Uterus (tissue), 2 donors: ENCODE results near the gene SLC46A2.

Source experiments
- POLR2A ChIP-seq, 2 donors: fragments of 450-650 bp; IDR thresholded peaks; one replicate each; pipeline ENCODE4 v1.6.1; 2016; ENCODE audit warnings: antibody characterized with exemption in 2 of 2, mild to moderate bottlenecking in 1 of 2, moderate library complexity in 1 of 2
- TF ChIP-seq, protein P1 (sequence below), 4 experiments: fragments of 200-600 bp in 2 of 4; fragments of 450-650 bp in 2 of 4; sonication (generic) in 2 of 4; IDR thresholded peaks; one replicate each; pipeline ENCODE4 v1.5.1; 2016 to 2019; ENCODE audit warnings: antibody characterized with exemption in 4 of 4, mild to moderate bottlenecking in 2 of 4, moderate library complexity in 1 of 4

DNA sequence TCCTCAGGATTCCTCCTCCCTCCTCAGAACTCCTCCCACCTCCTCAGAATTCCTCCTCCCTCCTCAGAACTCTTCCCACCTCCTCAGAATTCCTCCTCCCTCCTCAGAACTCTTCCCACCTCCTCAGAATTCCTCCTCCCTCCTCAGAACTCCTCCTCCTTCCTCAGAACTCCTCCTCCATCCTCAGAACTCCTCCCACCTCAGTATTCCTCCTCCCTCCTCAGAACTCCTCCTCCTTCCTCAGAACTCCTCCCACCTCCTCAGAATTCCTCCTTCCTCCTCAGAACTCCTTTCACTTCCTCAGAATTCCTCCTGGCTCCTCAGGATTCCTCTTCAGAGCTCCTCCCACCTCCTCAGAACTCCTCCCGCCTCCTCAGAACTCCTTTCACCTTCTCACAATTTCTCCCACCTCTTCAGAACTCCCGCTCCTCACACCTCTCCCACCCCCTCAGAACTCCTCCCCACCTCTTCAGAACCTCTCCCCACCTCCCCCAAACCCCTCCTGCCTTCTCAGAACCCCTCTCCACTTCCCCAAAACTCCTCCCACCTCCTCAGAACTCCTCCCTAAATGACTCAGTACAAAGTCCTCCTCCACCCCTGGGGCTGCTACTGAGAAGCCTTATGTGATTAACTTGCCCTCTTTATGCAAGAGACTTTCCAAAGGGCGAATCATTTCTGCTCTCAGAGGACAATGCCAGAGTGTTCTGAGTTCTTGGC is 23.2 kb downstream of the SLC46A2 start:
- TF ChIP-seq, protein P1, sequence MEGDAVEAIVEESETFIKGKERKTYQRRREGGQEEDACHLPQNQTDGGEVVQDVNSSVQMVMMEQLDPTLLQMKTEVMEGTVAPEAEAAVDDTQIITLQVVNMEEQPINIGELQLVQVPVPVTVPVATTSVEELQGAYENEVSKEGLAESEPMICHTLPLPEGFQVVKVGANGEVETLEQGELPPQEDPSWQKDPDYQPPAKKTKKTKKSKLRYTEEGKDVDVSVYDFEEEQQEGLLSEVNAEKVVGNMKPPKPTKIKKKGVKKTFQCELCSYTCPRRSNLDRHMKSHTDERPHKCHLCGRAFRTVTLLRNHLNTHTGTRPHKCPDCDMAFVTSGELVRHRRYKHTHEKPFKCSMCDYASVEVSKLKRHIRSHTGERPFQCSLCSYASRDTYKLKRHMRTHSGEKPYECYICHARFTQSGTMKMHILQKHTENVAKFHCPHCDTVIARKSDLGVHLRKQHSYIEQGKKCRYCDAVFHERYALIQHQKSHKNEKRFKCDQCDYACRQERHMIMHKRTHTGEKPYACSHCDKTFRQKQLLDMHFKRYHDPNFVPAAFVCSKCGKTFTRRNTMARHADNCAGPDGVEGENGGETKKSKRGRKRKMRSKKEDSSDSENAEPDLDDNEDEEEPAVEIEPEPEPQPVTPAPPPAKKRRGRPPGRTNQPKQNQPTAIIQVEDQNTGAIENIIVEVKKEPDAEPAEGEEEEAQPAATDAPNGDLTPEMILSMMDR (IDR thresholded peaks at IDR 0.05): no peak
- no peak for TF ChIP-seq POLR2A (IDR thresholded peaks at IDR 0.05)
